OCI-M1 (cell line): ENCODE results near the gene TTYH2.
A peak's percentile ranks its signal among the peaks of the same experiment; 100 is the strongest.
"Not testable (repeated sequence)": the region's sequence is repeated elsewhere in the genome, so short reads cannot be mapped to it uniquely, and the experiment has no call there.

Source experiments
- DNase-seq: peaks from one replicate; lab custom pipeline; 2025; lab: John Stamatoyannopoulos, UW

TTYH2 gene

GRCh38 chr17:74212913-74213791 lies at the start of gene TTYH2:
TTYH2 (plus strand) TSS chr17:74213571; CDS start chr17:74213588, 17 bp downstream.
- peak; percentile 95 for DNase-seq

- DNase-seq = no peak
Observed at GRCh38 chr17:74163836-74164235, 49.5 kb upstream of the TTYH2 start.

- DNase-seq = no peak
Observed at GRCh38 chr17:74164446-74165045, 48.8 kb upstream of the TTYH2 start.

- no peak for DNase-seq
Observed at GRCh38 chr17:74165797-74166365, 47.5 kb upstream of the TTYH2 start.

- DNase-seq = no peak
Observed at GRCh38 chr17:74170924-74171323, 42.4 kb upstream of the TTYH2 start.

GRCh38 chr17:74172700-74173099 lies 40.7 kb upstream of the TTYH2 start:
- DNase-seq = no peak

GRCh38 chr17:74176546-74177001 lies 36.8 kb upstream of the TTYH2 start:
- DNase-seq = peak; percentile 79

- DNase-seq = no peak
Observed at GRCh38 chr17:74177018-74177450, 36.3 kb upstream of the TTYH2 start.

- no peak for DNase-seq
Observed at GRCh38 chr17:74179576-74179975, 33.8 kb upstream of the TTYH2 start.

GRCh38 chr17:74180336-74180735 lies 33.0 kb upstream of the TTYH2 start:
- DNase-seq = no peak

GRCh38 chr17:74181341-74181740 lies 32.0 kb upstream of the TTYH2 start:
- no peak for DNase-seq

- DNase-seq = no peak
Observed at GRCh38 chr17:74182041-74182723, 31.2 kb upstream of the TTYH2 start.

- no peak for DNase-seq
Observed at GRCh38 chr17:74183411-74183810, 30.0 kb upstream of the TTYH2 start.

GRCh38 chr17:74185571-74186185 lies 27.7 kb upstream of the TTYH2 start:
- DNase-seq = no peak

GRCh38 chr17:74186498-74186897 lies 26.9 kb upstream of the TTYH2 start:
- no peak for DNase-seq

GRCh38 chr17:74187761-74188160 lies 25.6 kb upstream of the TTYH2 start:
- no peak for DNase-seq

- DNase-seq = not testable (repeated sequence)
Observed at GRCh38 chr17:74188687-74189086, 24.7 kb upstream of the TTYH2 start.

- peak; percentile 41 for DNase-seq
Observed at GRCh38 chr17:74190154-74190553, 23.2 kb upstream of the TTYH2 start.

- peak; percentile 15 for DNase-seq
Observed at GRCh38 chr17:74190807-74191406, 22.5 kb upstream of the TTYH2 start.

- DNase-seq = no peak
Observed at GRCh38 chr17:74192950-74193781, 20.2 kb upstream of the TTYH2 start.

GRCh38 chr17:74194682-74195081 lies 18.7 kb upstream of the TTYH2 start:
- no peak for DNase-seq
